GM12878 (cell line): ENCODE measurements around the gene TTI1.

Source experiments
- CEBPB ChIP-seq, 2 experiments: fragments of 150-350 bp in 1 of 2; IDR thresholded peaks; 2 replicates each; pipeline ENCODE4 v1.6.1; 2012 to 2014; ENCODE audit warnings: low read depth in 2 of 2, low read length in 2 of 2, borderline replicate concordance in 1 of 2, inconsistent platforms in 1 of 2
- RCOR1 ChIP-seq: conservative IDR thresholded peaks from 2 replicates; pipeline ENCODE4 v1.6.1; 2012; ENCODE audit warnings: low read depth, low read length, improper control_type of control experiment
- YBX1 ChIP-seq: fragments of 450-650 bp; IDR thresholded peaks from 2 replicates; pipeline ENCODE4 v1.6.1; 2016; ENCODE audit warnings: antibody characterized with exemption

- TF ChIP-seq RCOR1, result no peak
- TF ChIP-seq CEBPB (IDR thresholded peaks at IDR 0.05; ENCODE audit: borderline replicate concordance in 1 of 2, low read depth in 2 of 2, low read length in 2 of 2), result no peak
- TF ChIP-seq YBX1, result no peak
Observed at GRCh38 chr20:37976887-37977286, 56.4 kb downstream of the TTI1 start.
